GM18868 (cell line): Measurements from ENCODE around the gene SCAMP3.
"Not testable (repeated sequence)": the region's sequence is repeated elsewhere in the genome, so short reads cannot be mapped to it uniquely, and the experiment has no call there.

ENCODE experiments used
- ATAC-seq: cut with Tn5 transposase; IDR thresholded peaks from one replicate; pipeline ENCODE4 v1.9.1; 2021; ENCODE audit warnings: mild to moderate bottlenecking, moderate library complexity; ENCODE audit not compliant: unreplicated experiment

Gene SCAMP3

DNA sequence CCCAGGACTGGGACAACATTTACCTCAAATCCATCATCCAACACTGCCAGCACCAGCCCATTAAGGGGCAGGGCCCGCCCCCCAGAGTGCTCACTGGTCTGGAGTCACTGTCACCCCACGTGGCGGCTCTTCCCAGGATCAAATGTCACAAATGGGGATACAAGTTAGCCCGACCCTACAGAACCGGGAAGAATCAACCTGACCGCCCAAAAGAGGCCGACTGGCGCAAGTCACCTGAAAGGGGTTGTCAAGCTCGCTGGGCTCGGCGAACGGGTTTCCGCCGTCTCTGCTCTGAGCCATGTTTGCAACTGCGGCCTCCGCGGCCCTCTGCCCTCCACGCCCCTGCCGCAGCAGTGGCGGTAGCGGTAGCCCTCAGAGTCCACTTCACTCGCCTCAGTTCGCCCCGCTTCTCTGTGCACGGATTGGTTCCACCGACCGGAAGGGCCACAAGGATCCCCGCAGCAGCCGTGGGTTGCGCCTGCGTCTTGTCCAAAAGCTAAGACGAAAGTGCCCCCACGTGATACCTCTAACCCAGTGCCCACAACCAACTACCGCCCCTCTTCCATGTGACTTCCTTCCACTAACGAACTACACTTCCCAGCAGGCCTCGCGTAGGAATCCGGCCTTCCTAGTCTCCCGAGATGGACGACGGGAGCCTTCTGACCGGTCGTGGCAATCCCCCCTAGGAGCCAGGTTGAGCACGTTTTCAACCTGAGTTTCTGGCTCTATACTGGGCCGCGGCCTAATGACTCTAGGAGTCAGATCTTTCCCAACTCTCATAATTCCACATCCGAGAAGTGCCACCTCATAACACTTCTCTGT is at the start of gene SCAMP3:
SCAMP3 (minus strand) TSS at position 509 of the 822 bp plus-strand sequence; CDS start at position 300, 209 bp downstream.
- peak; percentile 91 for ATAC-seq

DNA sequence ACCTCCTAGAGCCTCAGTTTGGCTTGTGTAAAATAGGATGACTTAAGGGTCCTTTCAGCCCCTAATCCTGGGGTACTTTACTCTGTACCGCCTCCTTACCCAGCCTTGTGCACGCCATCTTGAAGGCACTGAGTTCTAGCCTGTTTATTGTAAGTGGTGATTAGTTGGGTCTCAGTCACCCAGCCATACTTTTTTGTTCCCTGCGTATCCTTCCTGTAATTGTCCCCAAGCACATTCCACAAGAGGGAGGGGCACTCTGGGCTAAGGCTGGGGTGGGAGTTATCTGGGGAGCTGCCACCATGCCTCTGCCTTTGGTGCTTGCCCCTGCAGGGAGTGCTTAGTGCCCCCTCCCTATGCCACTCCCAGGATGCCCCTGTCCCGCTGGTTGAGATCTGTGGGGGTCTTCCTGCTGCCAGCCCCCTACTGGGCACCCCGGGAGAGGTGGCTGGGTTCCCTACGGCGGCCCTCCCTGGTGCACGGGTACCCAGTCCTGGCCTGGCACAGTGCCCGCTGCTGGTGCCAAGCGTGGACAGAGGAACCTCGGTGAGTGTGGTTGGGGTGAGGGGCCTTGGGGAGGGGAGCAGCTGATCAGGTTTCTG is 47.4 kb upstream of the SCAMP3 start:
- no peak for ATAC-seq

DNA sequence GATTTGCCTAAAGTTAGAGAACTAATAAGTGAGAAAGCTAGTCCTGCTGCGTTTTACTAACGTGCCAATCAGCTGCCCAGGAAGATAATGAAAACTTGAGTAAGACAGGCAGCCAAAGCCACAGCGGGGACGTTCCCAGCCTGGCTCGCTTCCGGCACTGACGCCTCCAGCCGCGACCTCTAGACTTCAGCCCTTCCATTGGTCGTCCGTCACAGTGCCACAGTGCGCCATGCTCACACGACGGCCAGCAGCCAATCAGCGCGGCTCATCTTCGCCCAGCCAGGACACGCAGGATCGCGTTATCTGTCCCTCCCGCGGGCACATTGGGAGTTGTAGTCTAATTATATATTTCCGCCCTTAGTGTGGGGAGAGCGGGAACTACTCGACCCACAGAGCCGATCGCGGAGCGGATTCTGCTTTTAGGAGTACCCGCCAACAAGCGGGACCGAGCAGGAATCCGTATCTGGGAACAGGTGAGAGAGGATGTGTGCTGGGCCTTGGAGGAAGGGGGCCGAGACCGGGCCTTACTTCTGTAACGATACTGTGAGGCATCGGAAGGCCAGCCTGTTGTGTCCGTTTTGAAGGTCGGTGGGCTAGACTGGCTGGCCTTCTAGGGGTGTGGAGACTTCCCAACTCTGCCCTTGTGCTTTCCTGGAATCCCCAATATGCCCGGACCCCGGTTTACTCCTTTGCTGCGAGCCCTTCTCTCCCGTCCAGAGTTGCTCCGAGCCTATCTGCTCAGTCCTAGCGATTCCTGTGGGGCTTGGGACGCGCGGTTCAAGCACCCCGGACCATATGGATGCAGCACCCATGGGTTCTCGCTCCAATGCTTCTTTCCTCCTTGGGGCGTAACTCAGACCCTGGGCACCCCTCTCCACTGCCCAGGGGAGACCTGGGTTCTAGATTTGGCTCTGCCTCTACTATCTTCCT is 46.6 kb upstream of the SCAMP3 start, which contains the start of gene FDPS:
FDPS (plus strand) TSS at position 374 of the 930 bp plus-strand sequence. CDS start 924 bp downstream, outside the sequence.
- peak; percentile 95 for ATAC-seq

DNA sequence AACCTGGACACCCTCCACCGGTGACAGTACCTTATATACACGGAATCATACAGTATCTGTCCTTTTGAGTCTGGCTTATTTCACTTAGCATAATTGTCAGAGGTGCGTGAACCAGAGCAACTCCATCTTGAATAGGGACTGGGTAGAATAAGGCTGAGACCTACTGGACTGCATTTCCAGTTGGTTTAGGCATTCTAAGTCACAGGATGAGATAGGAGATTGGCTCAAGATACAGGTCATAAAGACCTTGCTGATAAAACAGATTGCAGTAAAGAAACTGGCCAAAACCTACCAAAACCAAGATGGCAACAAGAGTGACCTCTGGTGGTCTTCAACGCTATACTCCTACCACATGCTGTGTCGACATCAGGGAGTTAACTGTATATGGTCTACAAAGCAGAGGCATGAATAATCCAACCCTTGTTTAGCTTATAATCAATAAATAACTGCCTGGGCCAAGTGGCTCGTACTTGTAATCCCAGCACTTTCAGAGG is 45.1 kb upstream of the SCAMP3 start:
- no peak for ATAC-seq

DNA sequence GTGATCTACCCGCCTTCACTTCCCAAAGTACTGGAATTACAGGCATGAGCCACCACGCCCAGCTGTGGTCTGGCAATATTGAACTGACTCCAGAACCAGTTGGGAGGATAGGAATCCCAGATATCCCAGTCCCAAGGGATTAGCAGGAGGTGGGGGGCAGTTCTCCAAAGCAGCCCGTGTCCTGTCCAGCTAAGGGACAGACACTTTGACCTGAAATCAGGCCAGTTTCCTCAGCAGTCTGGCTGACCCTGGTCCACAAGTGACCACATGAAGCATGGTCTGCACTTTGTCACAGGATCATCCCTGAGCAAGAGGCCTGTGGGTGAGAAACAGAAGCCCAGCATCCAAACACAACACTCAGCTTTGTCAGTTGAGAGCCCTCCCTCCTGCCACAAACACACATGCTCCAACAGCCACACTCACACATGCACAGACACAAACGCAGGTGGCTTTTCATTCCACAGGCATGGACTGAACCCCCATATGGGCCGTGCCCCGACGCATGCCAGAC is 43.8 kb upstream of the SCAMP3 start:
- ATAC-seq: no peak

DNA sequence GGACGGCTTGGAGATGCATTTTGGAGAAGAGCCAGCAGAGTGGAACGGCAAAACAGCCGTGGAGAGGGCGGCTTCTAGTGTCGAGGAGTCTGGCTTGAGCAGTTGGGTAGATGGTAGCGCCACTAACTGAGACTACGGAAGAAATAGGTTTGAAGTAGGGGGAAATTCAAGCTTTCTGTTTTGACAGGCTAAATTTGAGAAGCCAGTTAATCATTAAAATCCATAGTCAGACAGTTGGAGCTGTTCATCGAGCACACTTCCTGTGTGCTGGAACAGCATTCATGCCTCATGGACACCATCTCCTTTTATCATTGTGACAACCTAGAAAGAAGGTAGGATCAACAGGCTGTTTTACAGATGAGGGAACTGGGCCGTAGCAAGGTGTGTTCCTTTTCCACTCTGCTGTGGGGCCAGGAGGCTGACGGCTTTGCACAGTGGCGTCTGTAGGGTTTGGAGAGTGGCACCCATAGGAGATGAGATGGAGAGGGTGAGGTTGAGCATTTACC is 42.5 kb upstream of the SCAMP3 start:
- ATAC-seq: no peak

DNA sequence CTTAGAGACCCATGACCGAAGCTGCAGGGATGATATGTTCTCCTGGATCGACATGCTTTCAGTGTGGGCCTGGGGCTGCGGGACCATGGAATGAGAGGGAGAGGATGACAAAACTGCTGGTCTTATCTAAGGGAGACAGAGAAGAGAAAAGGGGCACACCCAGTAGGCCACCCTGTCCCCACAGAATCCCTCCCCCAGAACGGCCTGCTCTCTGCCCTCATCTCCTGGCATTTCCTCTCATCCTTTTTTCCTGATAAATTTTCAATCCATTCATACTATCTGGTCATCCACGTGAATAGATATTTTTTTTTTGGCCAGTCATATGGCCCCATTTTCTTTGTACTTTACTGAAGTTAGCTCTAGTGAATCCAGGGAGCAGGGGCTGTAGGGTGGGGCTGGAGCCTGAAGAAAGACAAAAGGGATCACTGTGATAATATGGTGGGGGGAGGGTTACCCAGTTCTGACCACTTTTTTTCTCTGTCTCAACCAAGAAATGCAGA is 39.2 kb upstream of the SCAMP3 start, which contains the start of gene PKLR:
PKLR (minus strand) TSS at position 97 of the 500 bp plus-strand sequence; CDS start at position 54, 43 bp downstream.
- no peak for ATAC-seq

DNA sequence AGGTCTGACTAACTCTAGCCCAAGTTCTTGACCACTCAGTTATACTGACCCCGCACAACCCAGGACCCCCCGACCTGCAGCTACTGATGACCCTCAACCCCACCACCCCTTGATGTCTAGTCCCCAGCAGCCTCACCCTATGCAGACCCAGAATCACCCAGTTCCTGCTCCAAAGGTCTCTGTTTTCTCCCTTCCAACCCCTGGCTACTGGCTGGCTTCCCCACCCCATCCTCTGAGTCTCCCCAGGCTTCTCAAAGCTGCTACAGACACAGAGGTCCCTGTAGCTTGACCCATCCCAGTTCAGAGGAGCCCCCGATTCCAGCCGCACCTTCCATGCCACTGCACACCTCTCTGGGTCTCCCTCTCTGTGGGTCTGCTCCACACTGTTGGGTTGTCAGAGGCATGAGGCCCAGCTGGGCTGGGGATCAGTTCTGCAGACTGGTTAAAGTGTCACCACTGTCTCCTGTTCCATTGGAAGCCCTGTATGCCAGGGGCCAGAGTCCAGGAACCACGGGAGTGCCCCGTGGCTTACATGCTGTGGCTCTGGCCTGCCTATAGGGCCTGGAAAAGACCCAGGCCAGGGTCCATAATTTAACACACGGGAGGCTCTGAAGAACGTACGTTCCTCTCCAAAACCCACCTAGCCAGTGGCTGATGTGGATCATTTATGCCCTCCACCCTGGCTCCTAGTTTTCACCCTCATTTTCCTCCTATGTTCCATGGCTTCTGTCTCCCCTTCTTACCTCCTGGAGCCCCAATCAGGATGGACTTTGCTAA is 38.6 kb upstream of the SCAMP3 start:
- no peak for ATAC-seq

DNA sequence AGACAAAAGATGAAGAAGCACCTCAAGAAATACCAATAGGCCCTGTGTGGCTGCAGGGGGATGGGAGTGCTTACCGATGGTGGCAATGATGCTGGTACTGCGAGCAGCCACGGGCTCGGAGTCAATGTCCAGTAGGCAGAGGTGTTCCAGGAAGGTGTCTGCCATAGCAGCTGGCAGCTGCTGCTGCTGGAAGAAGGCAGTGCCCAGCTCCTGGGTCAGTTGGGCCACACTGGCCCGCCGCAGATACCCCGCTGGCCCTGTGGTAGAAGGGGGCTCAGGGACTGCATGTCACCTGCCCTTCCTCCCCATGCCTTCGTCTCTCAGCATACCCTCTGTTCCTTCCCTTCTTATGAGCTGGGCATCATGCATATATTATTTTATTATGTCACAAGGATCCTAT is 37.9 kb upstream of the SCAMP3 start:
- ATAC-seq: no peak

DNA sequence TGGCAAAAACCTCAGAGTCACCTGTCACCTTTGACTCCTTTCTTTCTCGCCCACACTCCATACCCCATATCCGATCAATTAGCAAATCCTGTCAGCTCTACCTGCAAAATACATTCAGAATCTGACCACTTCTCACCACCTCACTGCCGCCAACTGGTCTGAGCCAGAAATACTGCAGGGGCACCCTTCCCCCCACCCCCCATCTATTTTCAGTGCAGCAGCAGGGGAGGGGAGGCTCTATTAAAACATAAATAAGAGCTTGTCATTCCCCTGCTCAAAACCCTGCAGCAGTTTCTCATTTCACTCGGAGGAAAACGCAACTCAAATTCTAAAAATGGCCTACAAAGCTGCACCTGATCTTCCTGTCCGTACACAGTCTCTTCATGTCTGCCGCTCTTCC is 35.2 kb upstream of the SCAMP3 start:
- no peak for ATAC-seq

DNA sequence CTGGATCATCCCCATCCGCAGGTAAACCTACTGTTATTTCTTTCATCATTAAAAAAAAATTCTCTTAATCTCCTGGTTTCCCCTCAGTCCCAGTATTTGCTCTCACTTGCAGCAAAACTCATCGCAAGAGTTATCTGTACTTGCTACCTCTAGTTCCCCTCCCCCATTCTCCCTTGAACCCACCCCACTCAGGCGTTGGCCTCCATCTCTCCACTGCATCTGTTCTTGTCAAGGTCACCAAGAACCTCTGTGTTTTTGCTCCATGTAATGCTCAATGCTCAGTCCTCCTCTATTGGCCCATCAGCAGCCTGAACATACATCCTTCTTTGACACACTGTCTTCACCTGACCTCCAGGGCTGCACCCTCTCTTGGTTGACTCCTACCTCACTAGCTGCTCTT is 34.5 kb upstream of the SCAMP3 start:
- no peak for ATAC-seq

DNA sequence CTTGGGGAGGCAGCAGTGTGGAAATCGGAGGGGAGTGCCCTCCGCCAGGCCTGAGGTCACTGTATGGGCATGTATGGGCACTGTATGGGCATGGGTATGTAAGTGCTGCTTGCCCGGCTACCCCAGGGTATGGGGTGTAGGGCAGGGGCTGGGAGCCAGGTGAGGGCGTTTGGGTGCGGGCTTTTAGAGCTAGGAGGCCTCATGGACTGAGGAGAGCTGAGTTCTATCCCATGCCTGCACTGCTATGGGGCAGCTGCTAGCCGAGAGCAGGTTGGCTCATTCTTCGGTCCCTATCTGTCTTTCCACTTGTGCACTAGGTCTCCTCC is 33.7 kb upstream of the SCAMP3 start:
- no peak for ATAC-seq

DNA sequence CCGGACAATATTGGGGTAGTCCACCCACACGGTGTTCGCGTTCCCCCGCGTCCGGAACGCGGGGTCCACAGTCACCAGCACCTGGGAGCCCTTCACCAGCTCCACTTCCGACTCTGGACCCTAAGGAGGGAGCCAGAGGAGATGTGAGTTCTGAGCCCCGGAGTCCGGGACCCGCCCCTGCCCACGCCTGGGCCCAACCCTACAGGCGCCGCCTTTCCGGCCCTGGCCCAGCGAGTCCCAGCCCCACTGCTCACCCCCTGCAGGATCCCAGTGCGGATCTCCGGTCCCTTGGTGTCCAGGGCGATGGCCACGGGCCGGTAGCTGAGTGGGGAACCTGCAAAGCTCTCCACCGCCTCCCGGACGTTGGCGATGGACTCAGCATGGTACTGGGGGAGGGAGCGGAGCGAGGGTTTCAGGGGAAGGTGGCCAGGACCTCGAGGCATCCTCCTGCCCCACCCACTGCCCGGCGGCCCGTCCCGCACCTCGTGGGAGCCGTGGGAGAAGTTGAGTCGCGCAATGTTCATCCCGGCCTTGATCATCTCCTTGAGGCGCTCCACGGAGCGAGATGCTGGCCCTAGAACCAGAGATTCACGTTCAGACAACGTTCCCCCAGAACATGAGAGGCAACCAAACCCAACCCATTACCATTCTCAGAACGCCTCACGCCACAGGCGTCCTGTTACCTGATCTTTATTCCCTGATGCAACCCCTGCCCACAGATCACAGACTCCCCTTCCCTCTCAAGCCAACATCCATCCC is 33.2 kb upstream of the SCAMP3 start:
- no peak for ATAC-seq

DNA sequence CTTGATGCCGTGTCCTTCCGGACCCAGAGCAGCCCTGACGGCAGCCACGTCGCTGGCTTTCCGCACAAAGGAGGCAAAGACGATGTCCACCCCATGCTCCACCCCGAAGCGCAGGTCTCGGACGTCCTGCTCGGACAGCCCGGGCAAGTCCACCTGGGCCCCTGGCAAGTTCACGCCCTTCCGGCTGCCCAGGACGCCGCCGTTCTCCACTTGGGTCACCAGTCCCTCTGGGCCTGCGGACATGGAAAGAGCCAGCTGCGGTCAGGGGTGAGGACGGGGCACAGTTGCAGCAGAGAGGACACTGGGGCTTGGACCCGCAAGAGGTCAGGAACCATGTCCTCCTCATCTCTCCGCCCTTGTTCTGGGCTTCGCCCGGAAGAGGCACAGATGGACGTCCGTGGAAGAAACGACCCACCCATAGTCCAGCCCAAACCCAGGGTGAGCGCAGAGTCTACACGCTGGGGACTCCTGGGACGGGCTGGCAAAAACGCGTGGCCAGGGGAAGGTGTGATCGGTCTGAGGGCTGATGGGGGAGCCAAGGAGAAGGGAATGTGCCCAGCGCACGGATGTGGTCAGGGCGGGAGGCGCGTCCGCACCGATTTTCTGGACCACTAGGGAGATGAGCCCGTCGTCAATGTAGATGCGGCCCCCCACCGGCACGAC is 32.5 kb upstream of the SCAMP3 start:
- no peak for ATAC-seq

DNA sequence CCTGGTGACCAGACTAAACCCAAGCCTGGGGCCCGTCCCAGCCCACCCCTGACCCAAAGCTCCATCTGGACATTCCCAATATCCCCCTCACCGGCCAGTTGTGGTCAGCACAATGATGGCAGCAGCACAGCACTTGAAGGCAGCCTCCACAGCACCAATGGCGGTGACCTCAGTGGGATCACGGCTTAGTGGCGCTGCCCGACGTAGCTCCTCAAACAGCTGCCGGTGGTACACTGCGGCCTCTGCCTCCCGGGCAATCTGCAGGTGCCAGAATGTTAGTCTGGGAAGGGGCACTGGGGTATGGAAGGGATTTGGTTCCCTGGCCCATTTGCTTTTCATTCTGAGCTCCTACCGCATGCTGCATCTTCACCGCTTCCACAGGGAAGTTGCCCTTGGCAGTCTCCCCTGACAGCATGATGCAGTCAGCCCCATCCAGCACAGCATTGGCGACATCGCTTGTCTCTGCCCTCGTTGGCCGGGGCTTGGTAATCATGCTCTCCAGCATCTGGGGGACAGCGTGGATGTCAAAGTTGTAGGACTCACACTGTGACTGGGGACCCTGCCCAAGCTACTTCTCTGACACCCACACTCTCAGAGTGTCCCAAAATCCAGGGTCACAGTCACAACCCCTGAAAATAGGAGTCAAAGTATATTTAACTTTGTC is 31.1 kb upstream of the SCAMP3 start:
- ATAC-seq: no peak

DNA sequence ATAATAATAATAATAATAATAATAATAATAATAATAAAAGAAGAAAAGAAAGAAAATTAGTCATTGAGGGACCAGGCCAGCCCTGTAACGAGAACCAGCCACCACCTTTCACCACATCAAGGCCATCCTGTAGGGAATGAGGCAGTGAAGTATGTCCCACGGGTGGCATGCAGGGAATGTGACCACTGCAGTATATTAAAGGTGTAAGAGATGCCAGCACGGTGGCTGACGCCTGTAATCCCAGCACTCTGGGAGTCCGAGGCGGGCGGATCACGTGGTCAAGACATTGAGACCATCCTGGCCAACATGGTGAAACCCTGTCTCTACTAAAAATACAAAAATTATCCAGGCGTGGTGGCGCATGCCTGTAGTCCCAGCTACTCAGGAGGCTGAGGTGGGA is 28.8 kb upstream of the SCAMP3 start:
- ATAC-seq: not testable (repeated sequence)

DNA sequence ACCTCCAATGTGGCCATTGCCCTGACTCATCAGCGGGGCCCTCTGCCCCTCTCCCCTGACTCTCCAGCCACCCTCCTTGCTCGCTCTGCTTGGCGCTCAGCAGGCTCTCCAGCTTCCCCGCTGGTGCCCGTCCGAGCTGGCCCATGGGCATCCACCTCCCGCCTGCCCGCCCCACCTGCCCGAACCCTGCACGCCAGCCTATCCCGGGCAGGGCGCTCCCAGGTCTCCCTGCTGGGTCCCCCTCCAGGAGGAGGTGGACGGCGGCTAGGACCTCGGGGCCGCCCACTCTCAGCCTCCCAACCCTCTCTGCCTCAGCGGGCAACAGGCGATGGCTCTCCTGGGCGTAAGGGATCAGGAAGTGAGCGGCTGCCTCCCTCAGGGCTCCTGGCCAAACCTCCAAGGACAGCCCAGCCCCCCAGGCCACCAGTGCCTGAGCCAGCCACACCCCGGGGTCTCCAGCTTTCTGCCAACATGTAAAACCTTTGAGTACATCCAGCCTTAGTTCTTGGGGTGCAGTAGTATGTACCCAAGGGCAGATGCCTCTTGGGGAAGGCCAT is 25.9 kb upstream of the SCAMP3 start:
- no peak for ATAC-seq

DNA sequence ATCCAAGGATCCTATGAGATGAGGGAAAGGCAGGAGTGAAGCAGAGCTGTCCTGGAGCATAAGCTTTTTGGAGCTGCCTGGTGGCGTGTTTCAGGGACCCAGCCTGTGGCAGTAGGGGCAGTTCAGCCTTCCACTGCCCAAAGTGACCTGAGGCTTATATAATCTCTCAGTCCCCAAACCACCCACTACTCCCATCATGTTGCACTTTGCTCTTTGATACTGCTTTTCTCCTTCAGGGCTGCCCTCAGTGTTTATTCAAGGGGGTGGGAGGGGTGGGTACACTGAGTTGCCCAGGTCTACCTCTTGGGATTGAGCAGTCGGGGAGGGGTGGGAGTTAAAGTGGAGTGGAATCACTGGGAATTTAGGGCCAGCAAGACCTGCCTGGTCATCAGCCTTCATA is 24.4 kb upstream of the SCAMP3 start:
- no peak for ATAC-seq
